ENCODE data around the gene MYL4.
"Not testable (repeated sequence)": the region's sequence is repeated elsewhere in the genome, so short reads cannot be mapped to it uniquely, and the experiment has no call there.

Gene MYL4

GRCh38 chr17:47208744-47209488, at the start of gene MYL4:
TSS of gene MYL4 (plus strand) at chr17:47209348. CDS start at chr17:47209423, 75 bp downstream.
- Histone ChIP-seq H3K4me3 (no peak within 1 kb of the TSS), H3K27ac (peak within 1 kb of the TSS in 1 of 21 experiments; percentile 19)

GRCh38 chr17:47162013-47162622, 47.0 kb upstream of the MYL4 start:
- no peak overlapping the region for H3K4me3 ChIP-seq
- peak overlapping the region in 1 of 21 experiments; percentile 18 for H3K27ac ChIP-seq

GRCh38 chr17:47164263-47164662, 44.9 kb upstream of the MYL4 start:
- H3K27ac ChIP-seq = no peak overlapping the region
- H3K4me3 ChIP-seq = no peak overlapping the region

GRCh38 chr17:47165137-47165536, 44.0 kb upstream of the MYL4 start:
- Histone ChIP-seq H3K4me3 (no peak overlapping the region), H3K27ac (no peak overlapping the region)

- not testable (repeated sequence) for H3K4me3 ChIP-seq, H3K27ac ChIP-seq
These were observed 42.3 kb upstream of the MYL4 start for GRCh38 chr17:47166854-47167253.

- not testable (repeated sequence) for H3K27ac ChIP-seq, H3K4me3 ChIP-seq
These were observed 40.3 kb upstream of the MYL4 start for GRCh38 chr17:47168896-47169295.

- Histone ChIP-seq H3K27ac (no peak overlapping the region), H3K4me3 (no peak overlapping the region)
These were observed 38.4 kb upstream of the MYL4 start for GRCh38 chr17:47170710-47171109.

- no peak overlapping the region for H3K4me3 ChIP-seq
- H3K27ac ChIP-seq = peak overlapping the region in 1 of 21 experiments; percentile 13
These were observed 36.2 kb upstream of the MYL4 start for GRCh38 chr17:47172696-47173565.

GRCh38 chr17:47174823-47175222, 34.3 kb upstream of the MYL4 start:
- not testable (repeated sequence) for H3K4me3 ChIP-seq, H3K27ac ChIP-seq

DNA sequence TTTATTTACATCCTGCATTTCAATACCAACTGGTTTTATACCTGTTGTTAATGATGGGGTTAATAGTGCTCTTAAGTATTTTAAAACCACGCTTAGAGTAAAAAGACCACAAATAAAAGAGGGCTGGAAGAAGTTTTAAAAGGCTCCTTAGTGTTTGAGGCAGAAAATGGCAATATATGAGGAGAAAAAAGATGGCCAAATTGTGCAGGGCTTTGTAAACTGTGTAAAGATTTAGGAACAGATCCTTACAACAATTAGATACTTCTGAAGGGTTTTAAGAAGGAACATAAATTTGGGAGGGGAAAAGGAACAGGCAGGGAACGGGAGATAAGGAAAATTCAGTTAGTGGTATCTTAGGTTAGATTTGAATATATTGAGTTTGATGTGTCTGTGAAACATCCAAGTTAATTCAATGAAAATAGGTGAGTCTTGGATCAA, 32.7 kb upstream of the MYL4 start:
- Histone ChIP-seq H3K4me3 (no peak overlapping the region), H3K27ac (no peak overlapping the region)

DNA sequence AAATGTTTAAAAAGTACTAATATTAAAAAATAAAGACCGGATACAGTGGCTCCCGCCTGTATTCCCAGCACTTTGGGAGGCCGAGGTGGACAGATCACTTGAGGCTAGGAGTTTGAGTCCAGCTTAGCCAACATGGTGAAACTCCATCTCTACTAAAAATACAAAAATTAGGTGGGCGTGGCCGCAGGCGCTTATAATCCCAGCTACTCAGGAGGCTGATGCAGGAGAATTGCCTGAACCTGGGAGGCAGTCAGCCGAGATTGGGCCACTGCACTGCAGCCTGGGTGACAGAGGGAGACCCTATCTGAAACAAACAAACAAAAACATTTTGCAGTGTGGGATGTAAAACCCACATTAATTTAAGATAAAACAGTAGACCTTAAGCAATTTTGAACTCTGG, 31.9 kb upstream of the MYL4 start:
- H3K27ac ChIP-seq = no peak overlapping the region
- no peak overlapping the region for H3K4me3 ChIP-seq

- H3K27ac ChIP-seq = no peak overlapping the region
- no peak overlapping the region for H3K4me3 ChIP-seq
These were observed 30.0 kb upstream of the MYL4 start for GRCh38 chr17:47179141-47179540.

GRCh38 chr17:47180337-47180736, 28.8 kb upstream of the MYL4 start:
- H3K27ac ChIP-seq = no peak overlapping the region
- no peak overlapping the region for H3K4me3 ChIP-seq

- H3K27ac ChIP-seq, H3K4me3 ChIP-seq: not testable (repeated sequence)
These were observed 28.2 kb upstream of the MYL4 start for GRCh38 chr17:47180988-47181387.

- Histone ChIP-seq H3K4me3 (no peak overlapping the region), H3K27ac (no peak overlapping the region)
These were observed 24.5 kb upstream of the MYL4 start for GRCh38 chr17:47184681-47185080.

DNA sequence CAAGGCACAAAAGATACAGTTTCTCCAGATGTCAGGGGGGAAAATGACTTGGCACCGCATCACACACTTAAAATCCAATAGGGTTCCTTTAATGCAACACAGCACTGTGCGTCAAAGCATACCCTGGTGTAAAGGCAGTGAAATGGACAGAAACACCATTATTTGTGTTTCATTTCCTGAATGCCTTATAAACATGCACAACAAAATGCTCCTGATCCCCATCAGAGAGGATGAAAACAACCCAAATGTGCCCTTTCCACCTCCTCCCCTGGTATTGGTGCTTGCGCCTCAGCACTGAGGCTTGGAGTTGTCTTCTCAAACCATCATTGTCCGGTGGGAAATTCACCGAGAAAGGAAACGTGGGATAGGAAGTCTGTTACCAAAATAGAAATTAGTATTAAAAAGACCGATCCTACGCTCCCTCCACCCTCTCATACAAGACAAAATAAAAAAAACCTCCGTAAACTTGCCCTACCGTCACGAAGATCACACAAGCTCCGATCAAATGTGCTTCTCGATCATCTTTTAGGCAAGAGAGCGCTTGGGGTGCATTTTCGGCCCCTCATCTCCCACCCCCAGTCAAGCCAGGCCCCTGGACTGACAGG, 20.8 kb upstream of the MYL4 start:
- H3K27ac ChIP-seq = peak overlapping the region; percentile 65 to 99 (median 95)

DNA sequence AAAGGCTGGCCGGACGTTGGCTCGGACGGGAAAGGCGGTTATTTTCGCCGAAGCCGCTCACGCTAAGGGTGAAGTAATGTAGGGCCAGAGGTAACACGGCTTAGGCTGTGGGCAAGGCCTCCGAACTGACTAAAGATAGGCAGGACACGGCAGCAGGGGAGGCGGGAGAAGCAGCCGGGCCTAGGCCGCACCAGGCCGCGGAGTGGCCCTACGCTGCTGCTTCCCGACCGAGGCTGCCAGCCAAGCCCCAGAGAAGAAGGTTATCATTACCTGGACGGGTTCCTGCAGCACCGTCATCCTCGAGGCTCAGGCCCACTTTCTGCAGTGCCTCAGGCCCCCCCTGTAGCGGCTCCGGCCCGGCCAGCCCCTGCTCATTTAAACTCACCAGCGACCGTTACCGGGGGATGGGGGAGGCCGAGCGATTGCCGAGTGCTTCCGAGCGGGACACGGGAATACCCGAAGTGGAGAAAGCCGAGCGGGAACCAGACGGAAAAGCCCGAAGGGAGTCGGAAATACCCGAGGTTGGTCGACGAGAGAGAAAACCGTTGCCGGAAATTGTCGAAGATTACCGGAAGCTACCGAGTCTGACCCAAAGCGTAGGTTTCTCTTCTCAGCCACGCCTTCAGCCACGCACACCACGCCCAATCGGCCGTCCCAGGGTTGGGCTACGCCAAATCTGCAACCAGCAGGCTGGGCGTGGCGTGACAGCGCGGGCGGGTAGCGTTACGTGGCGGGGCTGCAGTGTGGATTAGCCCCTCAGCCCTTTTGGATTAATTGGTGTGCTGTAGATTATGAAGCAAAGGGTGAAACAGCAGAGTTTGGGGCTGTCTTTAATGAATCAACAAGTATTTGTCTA, 20.0 kb upstream of the MYL4 start, which contains the start of gene CDC27:
Gene CDC27, minus strand, starts transcription at position 420 of the 856 bp plus-strand sequence. Its CDS starts 123 bp downstream, at position 297.
- peak within 1 kb of the TSS; percentile 47 to 86 (median 57) for H3K4me3 ChIP-seq
- H3K27ac ChIP-seq = peak within 1 kb of the TSS; percentile 65 to 99 (median 95)

More for the DNA sequence above, 20.8 kb upstream of the MYL4 start:
- peak overlapping the region; percentile 47 to 86 (median 57) for H3K4me3 ChIP-seq

- H3K4me3 ChIP-seq = peak overlapping the region; percentile 23 to 86 (median 57)
- H3K27ac ChIP-seq = peak overlapping the region in 16 of 21 experiments; percentile 25 to 97 (median 72)
These were observed 19.4 kb upstream of the MYL4 start for GRCh38 chr17:47189732-47190237.

- Histone ChIP-seq H3K27ac (no peak overlapping the region), H3K4me3 (no peak overlapping the region)
These were observed 18.9 kb upstream of the MYL4 start for GRCh38 chr17:47190243-47190642.
